Ascending aorta (tissue), 2 donors: Measurements from ENCODE around the gene GRIN1. TPM values are rescaled to one million over a fixed set of nuclear protein-coding genes. Genes with fewer than 3 reads are reported as not detected.

Experiments
- DNase-seq, 2 donors: peaks; one replicate each; pipeline ENCODE4 v3.0.0-alpha.2; 2019; ENCODE audit warnings: low spot score in 2 of 2
- H3K27ac ChIP-seq, 2 donors: fragments of 200-600 bp; sonication (generic); one replicate each; pipeline ENCODE4 v1.5.1; 2016 to 2017; ENCODE audit warnings: mild to moderate bottlenecking in 1 of 2
- H3K27me3 ChIP-seq: fragments of 200-600 bp; sonication (generic); one replicate; pipeline ENCODE4 v1.5.1; 2017
- H3K36me3 ChIP-seq, 2 donors: fragments of 200-600 bp; sonication (generic); one replicate each; pipeline ENCODE4 v1.5.1; 2016
- H3K4me1 ChIP-seq, 2 donors: fragments of 200-600 bp; sonication (generic); one replicate each; pipeline ENCODE4 v1.5.1; 2016 to 2017; ENCODE audit warnings: mild to moderate bottlenecking in 1 of 2
- H3K4me3 ChIP-seq, 2 donors: fragments of 200-600 bp; sonication (generic); one replicate each; pipeline ENCODE4 v1.5.1; 2016 to 2017; ENCODE audit warnings: mild to moderate bottlenecking in 1 of 2
- H3K9me3 ChIP-seq, 2 donors: fragments of 200-600 bp; sonication (generic); one replicate each; pipeline ENCODE4 v1.5.1; 2016
- CTCF ChIP-seq, 3 experiments: fragments of 200-600 bp in 2 of 3; fragments of 450-650 bp in 1 of 3; sonication (generic) in 2 of 3; IDR thresholded peaks; one replicate each; pipeline ENCODE4 v1.5.1; 2016 to 2019; ENCODE audit warnings: antibody characterized with exemption in 3 of 3, mild to moderate bottlenecking in 1 of 3, moderate library complexity in 1 of 3
- intact Hi-C: fragments of 100-400 bp; cut with DNase I; formaldehyde crosslinking; loops from one replicate; pipeline ENCODE4 v1.15.1; 2023
- total RNA-seq: library from RNA; depleted of rRNA; stranded (reverse); fragments of >200 nt; gene quantifications from one replicate; pipeline ENCODE4 v1.1.0, GENCODE V29; 2016

Gene GRIN1
- total RNA-seq, 1 donor from 2014 or later: not detected

DNA sequence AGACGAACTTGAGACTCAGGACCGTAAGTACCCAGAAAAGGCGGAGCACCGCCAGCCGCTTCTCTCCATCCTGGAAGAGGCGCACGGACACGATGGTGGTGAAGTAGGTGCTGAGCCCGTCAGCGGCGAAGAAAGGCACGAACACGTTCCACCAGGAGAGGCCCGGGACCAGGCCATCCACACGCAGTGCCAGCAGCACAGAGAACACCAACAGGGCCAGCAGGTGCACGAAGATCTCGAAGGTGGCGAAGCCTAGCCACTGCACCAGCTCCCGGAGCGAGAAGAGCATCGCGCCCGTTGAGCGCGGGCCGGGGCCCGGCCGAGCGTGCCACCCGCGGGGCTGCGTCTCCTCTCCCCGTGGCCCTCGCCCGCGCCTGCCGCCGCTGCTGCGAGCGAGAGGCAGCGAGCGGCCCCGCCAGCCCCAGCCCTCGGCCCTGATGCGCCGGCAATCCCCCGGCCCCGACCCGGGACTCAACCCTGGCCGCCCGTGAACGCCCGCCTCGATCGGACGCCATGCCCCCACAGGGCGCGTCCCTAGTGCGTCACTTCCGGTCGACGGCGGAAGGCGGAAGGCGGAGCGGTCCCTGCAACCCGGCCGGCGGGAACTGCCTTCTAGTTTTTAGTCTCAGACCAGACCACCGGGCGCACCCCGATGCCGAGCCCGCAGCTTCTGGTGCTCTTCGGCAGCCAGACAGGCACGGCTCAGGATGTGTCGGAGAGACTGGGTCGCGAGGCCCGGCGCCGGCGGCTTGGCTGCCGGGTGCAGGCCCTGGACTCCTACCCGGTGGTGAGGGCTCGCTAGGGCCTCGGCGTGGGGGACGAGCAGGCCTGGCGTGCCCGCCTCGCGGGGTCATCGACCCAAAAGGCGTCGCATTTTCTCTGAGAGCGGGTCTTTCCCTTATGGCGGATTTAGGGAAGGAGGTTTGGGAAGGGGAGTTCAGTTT, 66.4 kb downstream of the GRIN1 start, which contains the start of the genes NDOR1 and TMEM203:
Gene NDOR1 (plus strand): TSS at position 575 of the 944 bp plus-strand sequence. CDS start 78 bp downstream, at position 653.
Gene TMEM203 (minus strand): TSS at position 523 of the 944 bp plus-strand sequence. CDS start 234 bp downstream, at position 289.
- intact Hi-C loops: loop anchor here (1.0 kb wide), 2 partner anchors 17 to 36 kb away; partner anchors contain the start of genes ANAPC2, SSNA1 and TUBB4B

GRCh38 chr9:137206602-137207001, 67.6 kb downstream of the GRIN1 start:
- Histone ChIP-seq H3K4me3 (peak overlapping the region in 1 of 2 donors; percentile 100), H3K36me3 (no peaks in the 10 kb centered on the region), H3K27me3 (no peaks in the 10 kb centered on the region), H3K4me1 (peaks cover 22 to 31% of the 10 kb centered on the region in 2 donors), H3K9me3 (no peaks in the 10 kb centered on the region), H3K27ac (no peak overlapping the region)
- intact Hi-C loops: no loop called here
- no peak for TF ChIP-seq CTCF (IDR thresholded peaks at IDR 0.05)
- DNase-seq: no peak

More for the DNA sequence above, 66.4 kb downstream of the GRIN1 start, which contains the start of the genes NDOR1 and TMEM203:
- TF ChIP-seq CTCF (IDR thresholded peaks at IDR 0.05): no peak
- DNase-seq: peak; percentile 36 to 94
- no peaks in the 10 kb centered on the region for H3K36me3 ChIP-seq
- peaks cover 25 to 36% of the 10 kb centered on the region in 2 donors for H3K4me1 ChIP-seq
- peak within 1 kb of the TSS; percentile 80 to 100 for H3K4me3 ChIP-seq
- H3K9me3 ChIP-seq: no peaks in the 10 kb centered on the region
- H3K27ac ChIP-seq: peak within 1 kb of the TSS; percentile 77 to 83
- no peaks in the 10 kb centered on the region for H3K27me3 ChIP-seq

- Histone ChIP-seq H3K36me3 (no peaks in the 10 kb centered on the region), H3K27ac (no peak overlapping the region), H3K4me3 (no peak overlapping the region), H3K4me1 (peaks cover under 1 to 4% of the 10 kb centered on the region in 2 donors), H3K9me3 (no peaks in the 10 kb centered on the region), H3K27me3 (no peaks in the 10 kb centered on the region)
- DNase-seq: no peak
- TF ChIP-seq CTCF (IDR thresholded peaks at IDR 0.05): no peak
- intact Hi-C loops: no loop called here
Observed at GRCh38 chr9:137211532-137211931, 72.6 kb downstream of the GRIN1 start.

- no peaks in the 10 kb centered on the region for H3K4me1 ChIP-seq
- no peaks in the 10 kb centered on the region for H3K36me3 ChIP-seq
- no peaks in the 10 kb centered on the region for H3K9me3 ChIP-seq
- DNase-seq: no peak
- no peak overlapping the region for H3K4me3 ChIP-seq
- intact Hi-C loops: no loop called here
- no peaks in the 10 kb centered on the region for H3K27me3 ChIP-seq
- H3K27ac ChIP-seq: no peak overlapping the region
- TF ChIP-seq CTCF (IDR thresholded peaks at IDR 0.05): no peak
Observed at GRCh38 chr9:137212520-137212919, 73.6 kb downstream of the GRIN1 start.

DNA sequence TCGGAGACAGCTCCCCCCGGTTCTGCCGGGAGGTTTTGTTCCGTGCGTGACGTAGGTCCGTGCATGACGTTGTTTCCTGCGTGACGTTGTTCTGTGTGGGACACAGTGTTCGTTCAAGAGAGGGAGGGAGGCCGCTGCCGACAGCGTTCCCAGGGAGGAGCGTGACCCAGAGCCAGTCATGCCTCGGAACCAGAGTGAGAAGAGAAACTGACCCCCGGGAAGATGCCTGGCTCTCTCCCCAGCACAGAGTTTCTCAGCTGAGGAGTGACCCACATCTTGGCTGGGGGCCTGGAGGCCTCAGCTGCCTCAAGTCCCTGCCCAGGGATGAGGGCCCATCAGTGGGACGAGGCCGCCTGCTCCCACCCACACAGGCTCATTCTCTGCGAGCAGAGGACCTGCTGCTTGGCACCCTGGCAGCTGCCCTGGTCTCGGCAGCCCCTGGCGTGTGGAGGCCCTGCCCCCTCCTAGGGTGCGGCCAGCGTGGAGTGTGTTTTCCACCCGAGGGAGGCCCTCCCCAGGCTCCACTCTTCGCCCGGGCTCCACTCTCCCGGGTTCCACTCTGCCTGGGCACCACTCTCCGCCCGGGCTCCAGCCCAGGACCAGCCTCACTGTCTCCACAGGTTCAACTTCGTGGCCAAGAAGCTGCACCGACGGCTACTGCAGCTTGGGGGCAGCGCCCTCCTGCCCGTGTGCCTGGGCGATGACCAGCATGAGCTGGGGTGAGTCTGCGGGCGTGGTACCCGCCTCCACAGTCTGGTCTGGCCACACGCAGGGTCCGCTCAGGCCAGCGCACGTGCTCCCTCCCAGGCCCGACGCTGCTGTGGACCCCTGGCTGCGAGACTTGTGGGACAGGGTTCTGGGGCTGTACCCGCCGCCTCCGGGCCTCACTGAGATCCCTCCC, 74.5 kb downstream of the GRIN1 start:
- no peak overlapping the region for H3K4me3 ChIP-seq
- no peaks in the 10 kb centered on the region for H3K36me3 ChIP-seq
- TF ChIP-seq CTCF (IDR thresholded peaks at IDR 0.05): no peak
- no peaks in the 10 kb centered on the region for H3K27me3 ChIP-seq
- H3K4me1 ChIP-seq: no peaks in the 10 kb centered on the region
- H3K9me3 ChIP-seq: no peaks in the 10 kb centered on the region
- H3K27ac ChIP-seq: no peak overlapping the region
- DNase-seq: no peak
- intact Hi-C loops: no loop called here
